Effector memory CD4-positive, alpha-beta T cell (primary cell): ENCODE measurements around the gene WDR55.
"Not testable (repeated sequence)": the region's sequence is repeated elsewhere in the genome, so short reads cannot be mapped to it uniquely, and the experiment has no call there.

Experiments
- DNase-seq, 3 donors: peaks; one replicate each; pipeline ENCODE4 v3.0.0-alpha.2; 2020
- H3K27ac ChIP-seq: 2 replicates; pipeline ENCODE4 v1.7.0; 2013; ENCODE audit warnings: mild to moderate bottlenecking, low read length, moderate library complexity; ENCODE audit not compliant: insufficient read depth, poor library complexity, severe bottlenecking
- H3K27me3 ChIP-seq: replicated peaks from 2 replicates; pipeline ENCODE4 v1.7.0; 2013; ENCODE audit warnings: mild to moderate bottlenecking, low read length; ENCODE audit not compliant: insufficient read depth, control insufficient read depth, poor library complexity, severe bottlenecking
- H3K36me3 ChIP-seq: 2 replicates; pipeline ENCODE4 v1.7.0; 2013; ENCODE audit warnings: mild to moderate bottlenecking, low read length, moderate library complexity; ENCODE audit not compliant: control insufficient read depth, insufficient read depth
- H3K4me1 ChIP-seq: 2 replicates; pipeline ENCODE4 v1.7.0; 2013; ENCODE audit warnings: low read length, mild to moderate bottlenecking; ENCODE audit not compliant: control insufficient read depth, insufficient read depth, poor library complexity, severe bottlenecking
- H3K4me3 ChIP-seq: 2 replicates; pipeline ENCODE4 v1.7.0; 2013; ENCODE audit warnings: low read length, low read depth, mild to moderate bottlenecking; ENCODE audit not compliant: insufficient read depth, poor library complexity, severe bottlenecking
- H3K9me3 ChIP-seq: 2 replicates; pipeline ENCODE4 v1.7.0; 2013; ENCODE audit warnings: mild to moderate bottlenecking, low read length, moderate library complexity; ENCODE audit not compliant: control insufficient read depth
- total RNA-seq, 3 donors: gene quantifications; one replicate each; lab custom pipeline; 2026; lab: John Stamatoyannopoulos, UW

WDR55 gene
- total RNA-seq: 56.9 to 77.5 (median 76.5) reads per million in 3 donors

DNA sequence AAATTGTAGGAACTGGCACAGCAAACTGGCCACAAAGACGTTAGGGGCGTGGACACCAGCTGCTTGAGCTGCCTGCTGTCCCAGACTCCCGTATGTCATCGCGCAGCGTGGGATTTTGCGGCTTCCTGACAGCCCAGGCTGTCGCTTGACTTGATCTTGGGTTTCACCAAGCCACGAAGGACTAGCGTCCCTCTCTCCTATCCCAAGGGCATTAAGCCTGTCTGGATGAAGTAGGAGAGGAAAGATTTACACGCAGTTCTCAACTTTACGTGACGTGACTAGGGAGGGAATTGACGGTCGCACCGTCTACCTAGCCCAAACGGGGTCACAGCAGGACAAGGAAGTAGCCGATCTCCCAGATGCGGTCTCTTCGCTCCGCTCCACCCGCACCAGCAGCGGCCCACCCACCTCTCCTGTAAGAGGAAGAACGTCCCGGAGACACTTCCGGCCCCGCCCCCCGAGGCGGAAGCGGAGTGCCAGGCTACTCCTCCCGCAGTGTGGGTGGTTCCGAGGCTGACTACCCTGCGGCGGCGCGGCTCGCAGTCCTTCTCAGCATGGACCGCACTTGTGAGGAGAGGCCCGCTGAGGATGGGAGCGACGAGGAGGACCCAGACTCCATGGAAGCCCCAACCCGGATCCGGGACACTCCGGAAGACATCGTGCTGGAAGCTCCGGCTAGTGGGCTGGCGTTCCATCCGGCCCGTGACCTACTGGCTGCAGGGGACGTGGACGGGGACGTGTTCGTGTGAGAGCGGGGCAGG is at the start of gene WDR55:
TSS of gene WDR55 (plus strand) at position 546 of the 761 bp plus-strand sequence. CDS start at position 555, 9 bp downstream.
- peak; percentile 95 for DNase-seq
- H3K4me3 ChIP-seq: peak within 1 kb of the TSS; percentile 73
- peaks cover 52% of the 10 kb centered on the region for H3K36me3 ChIP-seq

GRCh38 chr5:140622301-140622700 is 42.4 kb upstream of the WDR55 start:
- no peaks in the 10 kb centered on the region for H3K36me3 ChIP-seq
- no peak overlapping the region for H3K4me3 ChIP-seq
- H3K27ac ChIP-seq: no peak overlapping the region
- no peaks in the 10 kb centered on the region for H3K27me3 ChIP-seq
- H3K9me3 ChIP-seq: no peaks in the 10 kb centered on the region
- DNase-seq: no peak
- no peaks in the 10 kb centered on the region for H3K4me1 ChIP-seq

More for the DNA sequence above, at the start of gene WDR55:
- Histone ChIP-seq H3K9me3 (no peaks in the 10 kb centered on the region), H3K27me3 (no peaks in the 10 kb centered on the region), H3K4me1 (peaks cover 8% of the 10 kb centered on the region), H3K27ac (peak within 1 kb of the TSS; percentile 86)

DNA sequence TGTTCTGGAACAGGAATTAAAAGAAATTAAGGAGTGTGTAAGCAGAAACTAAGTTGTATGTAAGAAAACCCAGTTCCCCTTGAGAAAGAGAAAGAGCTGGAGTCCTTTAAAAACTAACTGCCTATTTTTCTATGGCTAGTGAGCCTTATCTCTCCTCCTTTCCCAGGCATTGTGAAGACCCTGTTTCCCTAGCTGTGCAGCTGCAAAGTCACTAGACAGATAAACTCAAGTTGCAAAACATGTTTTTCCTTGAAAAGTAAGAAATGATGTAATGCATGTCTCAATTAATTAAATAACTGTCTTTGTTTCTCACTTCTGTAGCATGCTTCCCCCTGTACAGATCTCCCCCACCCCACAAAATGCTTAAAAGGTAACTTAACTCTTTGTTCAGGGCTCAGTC is 41.6 kb upstream of the WDR55 start:
- not testable (repeated sequence) for H3K4me3 ChIP-seq, DNase-seq, H3K27ac ChIP-seq

GRCh38 chr5:140624886-140625285 is 39.8 kb upstream of the WDR55 start:
- H3K4me3 ChIP-seq, DNase-seq, H3K4me1 ChIP-seq, H3K27me3 ChIP-seq, H3K36me3 ChIP-seq, H3K27ac ChIP-seq, H3K9me3 ChIP-seq: not testable (repeated sequence)

More for the DNA sequence above, 41.6 kb upstream of the WDR55 start:
- H3K27me3 ChIP-seq, H3K4me1 ChIP-seq, H3K36me3 ChIP-seq, H3K9me3 ChIP-seq: not testable (repeated sequence)

GRCh38 chr5:140627972-140628371 is 36.7 kb upstream of the WDR55 start:
- H3K36me3 ChIP-seq: no peaks in the 10 kb centered on the region
- H3K4me3 ChIP-seq: no peak overlapping the region
- H3K27me3 ChIP-seq: no peaks in the 10 kb centered on the region
- no peak for DNase-seq
- H3K4me1 ChIP-seq: peaks cover 4% of the 10 kb centered on the region
- H3K9me3 ChIP-seq: no peaks in the 10 kb centered on the region
- no peak overlapping the region for H3K27ac ChIP-seq

DNA sequence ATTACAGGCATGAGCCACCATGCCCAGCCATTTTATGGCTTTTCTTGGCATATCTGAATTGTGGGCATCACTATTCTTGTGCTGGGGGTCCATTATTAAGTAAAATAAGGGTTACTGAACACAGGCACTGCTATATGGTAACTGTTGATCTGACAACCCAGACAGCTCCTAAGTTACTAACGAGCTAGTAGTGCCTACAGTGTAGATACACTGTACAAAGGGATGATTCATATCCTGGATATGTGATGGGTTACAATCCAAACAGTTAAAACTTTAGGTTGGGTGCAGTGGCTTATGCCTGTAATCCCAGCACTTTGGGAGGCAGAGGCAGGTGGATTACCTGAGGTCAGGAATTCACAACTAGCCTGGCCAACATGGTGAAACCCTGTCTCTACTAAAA is 36.0 kb upstream of the WDR55 start:
- Histone ChIP-seq H3K4me1 (peaks cover 10% of the 10 kb centered on the region), H3K36me3 (no peaks in the 10 kb centered on the region), H3K9me3 (no peaks in the 10 kb centered on the region), H3K27ac (no peak overlapping the region), H3K4me3 (no peak overlapping the region), H3K27me3 (no peaks in the 10 kb centered on the region)
- no peak for DNase-seq

DNA sequence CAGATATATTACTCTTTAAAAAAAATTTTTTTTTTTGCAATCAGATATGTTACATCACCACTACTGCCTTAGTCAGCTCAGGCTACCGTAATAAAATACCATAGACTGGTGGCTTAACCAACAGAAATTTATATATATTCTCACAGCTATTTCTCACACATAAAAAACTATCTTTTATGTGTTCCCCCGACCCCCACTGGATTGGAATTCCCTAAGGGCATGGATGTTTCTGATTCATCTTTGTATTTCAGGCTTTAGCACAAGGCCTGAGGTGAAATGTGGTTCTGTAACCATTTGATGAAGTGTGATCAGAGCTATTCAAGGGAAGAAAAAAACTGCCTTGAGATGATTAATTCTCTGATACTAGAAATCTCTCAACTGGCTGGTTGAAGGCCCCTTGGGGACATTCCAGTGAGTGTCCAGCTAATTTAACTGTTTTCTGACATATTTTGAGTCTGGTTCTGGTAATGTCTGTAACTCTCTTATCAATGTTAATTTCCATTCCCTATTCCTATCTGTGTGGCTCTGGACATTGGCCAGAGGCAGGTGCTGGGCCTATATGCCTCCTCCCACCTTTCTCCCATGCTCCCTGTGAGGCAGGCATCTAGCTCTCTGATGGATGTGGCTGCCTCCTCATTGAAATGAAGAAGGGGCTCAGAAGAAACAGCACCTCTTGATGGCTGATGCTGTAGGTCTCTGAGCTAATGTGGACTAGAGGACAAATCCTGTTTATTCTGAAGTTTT is 34.2 kb upstream of the WDR55 start:
- H3K27me3 ChIP-seq: no peaks in the 10 kb centered on the region
- H3K36me3 ChIP-seq: no peaks in the 10 kb centered on the region
- H3K4me3 ChIP-seq: no peak overlapping the region
- no peak overlapping the region for H3K27ac ChIP-seq
- H3K9me3 ChIP-seq: no peaks in the 10 kb centered on the region
- DNase-seq: no peak
- H3K4me1 ChIP-seq: peaks cover 10% of the 10 kb centered on the region

DNA sequence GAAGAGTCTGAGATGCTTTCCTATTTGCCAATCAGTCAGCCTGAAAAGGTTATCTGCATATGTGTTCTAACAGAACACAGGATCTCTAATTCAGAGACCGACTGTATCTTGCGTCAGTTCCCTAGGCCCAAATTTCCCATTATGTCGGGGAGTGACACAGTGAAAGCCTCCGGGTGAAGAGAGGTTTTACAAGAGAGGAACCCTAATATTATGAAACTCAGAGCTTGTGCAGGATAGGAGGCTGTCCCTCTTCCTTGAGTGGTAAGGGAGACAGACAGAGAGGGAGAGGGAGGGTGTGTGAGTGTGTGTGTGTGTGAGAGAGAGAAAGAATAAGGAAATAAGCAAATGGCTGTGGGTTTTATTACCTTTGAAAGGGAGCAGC is 33.7 kb upstream of the WDR55 start:
- H3K4me3 ChIP-seq: no peak overlapping the region

GRCh38 chr5:140631831-140632365 is 32.8 kb upstream of the WDR55 start:
- no peaks in the 10 kb centered on the region for H3K36me3 ChIP-seq
- no peak for DNase-seq
- H3K27me3 ChIP-seq: no peaks in the 10 kb centered on the region
- no peaks in the 10 kb centered on the region for H3K9me3 ChIP-seq
- H3K27ac ChIP-seq: peak overlapping the region; percentile 58
- H3K4me3 ChIP-seq: peak overlapping the region; percentile 65
- peaks cover 10% of the 10 kb centered on the region for H3K4me1 ChIP-seq

More for the DNA sequence above, 33.7 kb upstream of the WDR55 start:
- no peak for DNase-seq
- H3K27ac ChIP-seq: no peak overlapping the region
- H3K36me3 ChIP-seq: no peaks in the 10 kb centered on the region
- H3K4me1 ChIP-seq: peaks cover 10% of the 10 kb centered on the region
- no peaks in the 10 kb centered on the region for H3K27me3 ChIP-seq
- H3K9me3 ChIP-seq: no peaks in the 10 kb centered on the region
